T-cell (primary cell): Measurements from ENCODE around the gene TECPR2. TPM values are rescaled to one million over a fixed set of nuclear protein-coding genes. Genes with fewer than 3 reads are reported as not detected.

Experiments
- ATAC-seq, 4 experiments: fragments of 200-7000 bp in 3 of 4; fragments of 150-1000 bp in 1 of 4; cut with Tn5 transposase; replicated peaks in 1 of 4; 1 replicate in 3 of 4; 2 replicates in 1 of 4; pipeline ENCODE4 v1.10.0; 2021; ENCODE audit warnings: moderate library complexity in 3 of 4, mild to moderate bottlenecking in 2 of 4, moderate number of reproducible peaks in 1 of 4
- CTCF ChIA-PET, 2 donors: fragments of 300-600 bp; sonication (Branson Sonifier 250); formaldehyde crosslinking; loops; one replicate each; lab custom pipeline; 2022; ENCODE audit warnings: antibody characterized with exemption in 2 of 2; lab: Charles Lee
- POLR2A ChIA-PET, 2 donors: fragments of 300-600 bp; sonication (Branson Sonifier 250); formaldehyde crosslinking; loops; one replicate each; lab custom pipeline; 2022; ENCODE audit warnings: antibody characterized with exemption in 2 of 2; lab: Charles Lee
- DNase-seq, 35 experiments: peaks; one replicate each; pipeline versions ENCODE4 v3.0.0 to v3.0.0-alpha.2; 2013 to 2023
- H3K27ac ChIP-seq: one replicate; pipeline ENCODE4 v1.5.1; 2013; ENCODE audit warnings: low read length
- H3K27me3 ChIP-seq, 2 experiments: replicated peaks in 1 of 2; 1 replicate in 1 of 2; 2 replicates in 1 of 2; pipeline versions ENCODE4 v1.6.1 to v1.7.0; 2013; ENCODE audit warnings: low read length in 1 of 2, mixed read lengths in 1 of 2; ENCODE audit not compliant: control insufficient read depth in 2 of 2, insufficient read depth in 2 of 2; ENCODE audit errors: extremely low read depth in 1 of 2
- H3K36me3 ChIP-seq, 2 donors: 1 replicate in 1 of 2; 2 replicates in 1 of 2; pipeline versions ENCODE4 v1.6.1 to v1.7.0; 2013; ENCODE audit warnings: low read length in 1 of 2; ENCODE audit not compliant: control insufficient read depth in 2 of 2, insufficient read depth in 1 of 2; ENCODE audit errors: extremely low read depth in 1 of 2
- H3K4me1 ChIP-seq, 2 experiments: 1 replicate in 1 of 2; 2 replicates in 1 of 2; pipeline versions ENCODE4 v1.6.1 to v1.7.0; 2013; ENCODE audit warnings: low read length in 2 of 2, mixed read lengths in 1 of 2; ENCODE audit not compliant: insufficient read depth in 2 of 2, control insufficient read depth in 1 of 2; ENCODE audit errors: extremely low read depth in 1 of 2
- H3K4me3 ChIP-seq, 2 donors: 1 replicate in 1 of 2; 2 replicates in 1 of 2; pipeline versions ENCODE4 v1.5.1 to v1.7.0; 2013; ENCODE audit warnings: mild to moderate bottlenecking in 2 of 2, low read length in 1 of 2, moderate library complexity in 1 of 2; ENCODE audit not compliant: control insufficient read depth in 1 of 2; ENCODE audit errors: extremely low read depth in 1 of 2
- H3K9me3 ChIP-seq: 2 replicates; pipeline ENCODE4 v1.7.0; 2013
- H3K27ac Mint-ChIP-seq, 2 donors: one replicate each; pipeline ENCODE4 v1.8.0; 2020 to 2021; ENCODE audit warnings: mild to moderate bottlenecking in 2 of 2, mixed read lengths in 2 of 2
- H3K27me3 Mint-ChIP-seq, 2 donors: one replicate each; pipeline ENCODE4 v1.8.0; 2021 to 2022; ENCODE audit warnings: mixed read lengths in 2 of 2
- H3K36me3 Mint-ChIP-seq: one replicate; pipeline ENCODE4 v1.8.0; 2021; ENCODE audit warnings: mixed read lengths
- H3K4me1 Mint-ChIP-seq, 3 donors: one replicate each; pipeline ENCODE4 v1.8.0; 2020 to 2022; ENCODE audit warnings: mixed read lengths in 3 of 3, mild to moderate bottlenecking in 1 of 3
- H3K4me3 Mint-ChIP-seq, 3 donors: one replicate each; pipeline ENCODE4 v1.8.0; 2020 to 2022; ENCODE audit warnings: mild to moderate bottlenecking in 3 of 3, mixed read lengths in 3 of 3, moderate library complexity in 3 of 3
- H3K9me3 Mint-ChIP-seq, 3 donors: one replicate each; pipeline ENCODE4 v1.8.0; 2020 to 2022; ENCODE audit warnings: mixed read lengths in 3 of 3
- WGBS: methylation state at CpG from one replicate; pipeline ENCODE4 v1.1.5; 2013; ENCODE audit warnings: missing lambda C conversion rate; ENCODE audit not compliant: insufficient coverage; 5-methylcytosine and 5-hydroxymethylcytosine counted together
- total RNA-seq, 35 experiments: library from RNA in 6 of 35; stranded (reverse) in 6 of 35; fragments of 120-200 nt in 1 of 35; gene quantifications; one replicate each; pipeline versions ENCODE4 v1.2.1 to v1.2.4 and lab custom pipeline; 2013 to 2026

The TECPR2 gene
- total RNA-seq, 5 donors from 2014 or later (not counting 1 experiment from before 2014, with no cell fraction given) = 8.6 to 16.5 (median 10.8) TPM

DNA sequence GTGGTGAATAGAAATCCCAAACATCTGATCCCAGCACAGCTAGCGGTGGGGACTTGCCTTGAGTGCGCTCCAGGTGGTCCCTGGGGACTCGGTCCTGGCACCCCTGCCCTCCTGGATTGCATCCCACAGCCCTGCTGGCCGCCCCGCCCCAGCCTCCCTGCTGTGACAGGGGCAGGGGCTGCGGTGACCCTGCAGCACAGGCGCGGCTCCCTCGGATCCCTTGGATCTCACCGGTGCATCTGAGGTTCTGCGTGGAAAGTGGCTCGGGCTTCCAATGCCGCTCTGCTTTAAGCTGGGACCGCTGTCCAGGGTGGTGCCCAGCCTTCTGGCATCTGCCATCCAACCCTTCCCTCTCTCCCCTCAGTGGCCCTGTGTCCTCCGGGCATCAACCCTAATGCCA, 130.8 kb downstream of the TECPR2 start:
- H3K27me3 ChIP-seq = no peaks in the 10 kb centered on the region
- Mint-ChIP-seq H3K36me3 (peaks cover 7% of the 10 kb centered on the region), H3K27ac (no peak overlapping the region), H3K4me3 (no peak overlapping the region), H3K9me3 (no peaks in the 10 kb centered on the region), H3K27me3 (no peaks in the 10 kb centered on the region), H3K4me1 (no peaks in the 10 kb centered on the region)
- ATAC-seq (no peak), DNase-seq (no peak)
- H3K36me3 ChIP-seq = peaks cover 3 to 5% of the 10 kb centered on the region in 2 donors
- CTCF ChIA-PET = no interaction called here
- 96% methylated on average over 15 of the region's 15 CpGs for WGBS
- H3K9me3 ChIP-seq = no peaks in the 10 kb centered on the region
- no peak overlapping the region for H3K4me3 ChIP-seq
- no peak overlapping the region for H3K27ac ChIP-seq
- POLR2A ChIA-PET = no interaction called here
- no peaks in the 10 kb centered on the region for H3K4me1 ChIP-seq

- ATAC-seq = no peak
- no peaks in the 10 kb centered on the region for H3K27me3 Mint-ChIP-seq
- Histone ChIP-seq H3K27me3 (no peaks in the 10 kb centered on the region), H3K4me3 (no peak overlapping the region), H3K9me3 (no peaks in the 10 kb centered on the region), H3K27ac (no peak overlapping the region), H3K4me1 (peaks cover 0 to 5% of the 10 kb centered on the region in 2 experiments), H3K36me3 (peaks cover 3 to 10% of the 10 kb centered on the region in 2 donors)
- H3K27ac Mint-ChIP-seq = no peak overlapping the region
- 95% methylated on average over 26 of the region's 26 CpGs for WGBS
- no peak overlapping the region for H3K4me3 Mint-ChIP-seq
- peaks cover 15% of the 10 kb centered on the region for H3K36me3 Mint-ChIP-seq
- peaks cover 0 to 8% (median 8%) of the 10 kb centered on the region in 3 donors for H3K4me1 Mint-ChIP-seq
- H3K9me3 Mint-ChIP-seq = no peaks in the 10 kb centered on the region
- DNase-seq = no peak
- CTCF ChIA-PET = no interaction called here
- POLR2A ChIA-PET = no interaction called here
Observed at GRCh38 chr14:102495491-102496330, 133.0 kb downstream of the TECPR2 start.

DNA sequence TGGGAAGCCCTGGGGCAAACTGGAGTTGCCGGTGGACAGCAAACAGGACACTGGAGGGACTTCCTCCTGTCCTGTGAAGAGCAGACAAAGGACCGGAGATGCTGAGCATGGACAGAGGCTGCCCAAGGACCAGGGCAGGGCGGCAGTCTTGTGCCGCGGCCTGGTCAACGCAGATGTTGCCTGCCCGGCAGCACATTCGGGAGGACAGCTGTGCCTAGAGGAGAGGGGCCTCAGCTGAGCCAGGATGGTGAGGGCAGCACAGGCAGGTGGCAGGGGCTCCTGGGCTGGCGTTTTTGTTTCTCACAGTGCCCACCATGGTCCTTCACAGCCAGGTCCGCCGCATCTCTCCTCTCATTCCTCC, 133.6 kb downstream of the TECPR2 start:
- ATAC-seq (no peak), DNase-seq (no peak)
- H3K4me3 Mint-ChIP-seq = no peak overlapping the region
- 90% methylated on average over 11 of the region's 11 CpGs for WGBS
- Histone ChIP-seq H3K27ac (no peak overlapping the region), H3K36me3 (peaks cover 3 to 10% of the 10 kb centered on the region in 2 donors), H3K4me1 (peaks cover 0 to 5% of the 10 kb centered on the region in 2 experiments), H3K27me3 (no peaks in the 10 kb centered on the region), H3K9me3 (no peaks in the 10 kb centered on the region), H3K4me3 (no peak overlapping the region)
- peaks cover 15% of the 10 kb centered on the region for H3K36me3 Mint-ChIP-seq
- no peaks in the 10 kb centered on the region for H3K9me3 Mint-ChIP-seq
- no peak overlapping the region for H3K27ac Mint-ChIP-seq
- peaks cover 0 to 12% (median 10%) of the 10 kb centered on the region in 3 donors for H3K4me1 Mint-ChIP-seq
- POLR2A ChIA-PET = no interaction called here
- CTCF ChIA-PET = no interaction called here
- no peaks in the 10 kb centered on the region for H3K27me3 Mint-ChIP-seq

DNA sequence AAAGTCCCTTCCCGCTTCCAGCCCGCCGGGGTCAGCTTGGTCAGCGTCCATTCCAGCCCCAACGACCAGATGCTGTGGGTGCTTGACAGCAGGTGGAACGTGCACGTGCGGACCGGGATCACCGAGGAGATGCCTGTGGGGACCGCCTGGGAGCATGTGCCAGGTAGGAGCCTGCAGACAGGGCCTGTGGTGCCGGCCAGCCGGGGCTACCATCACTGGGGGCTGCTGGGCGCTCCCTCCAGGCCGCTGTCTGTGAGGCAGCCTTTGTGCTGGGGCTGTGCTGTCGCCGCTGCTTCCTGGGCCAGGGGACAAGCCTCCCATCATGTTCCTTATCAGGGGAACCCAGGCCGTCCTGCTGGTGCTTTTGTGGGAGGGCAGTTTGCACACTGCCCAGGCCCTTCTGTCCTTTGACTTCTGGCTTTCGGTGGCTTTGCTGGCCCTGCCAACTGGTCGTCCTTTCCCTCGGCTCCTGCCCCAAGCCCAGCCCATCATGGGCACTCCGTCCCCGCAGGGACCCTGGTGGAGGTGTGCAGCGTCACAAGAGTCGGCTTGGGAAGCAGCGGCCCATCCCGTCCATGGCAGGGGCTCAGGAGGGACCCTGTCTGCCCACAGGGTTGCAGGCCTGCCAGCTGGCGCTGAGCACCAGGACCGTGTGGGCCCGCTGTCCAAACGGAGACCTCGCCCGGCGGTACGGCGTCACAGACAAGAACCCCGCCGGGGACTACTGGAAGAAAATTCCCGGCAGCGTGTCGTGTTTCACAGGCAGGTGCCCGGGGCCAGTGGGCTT, 134.4 kb downstream of the TECPR2 start:
- Mint-ChIP-seq H3K27ac (no peak overlapping the region), H3K9me3 (no peaks in the 10 kb centered on the region), H3K27me3 (no peaks in the 10 kb centered on the region), H3K4me3 (no peak overlapping the region), H3K4me1 (peaks cover 0 to 12% (median 10%) of the 10 kb centered on the region in 3 donors), H3K36me3 (peaks cover 15% of the 10 kb centered on the region)
- Histone ChIP-seq H3K9me3 (no peaks in the 10 kb centered on the region), H3K4me3 (no peak overlapping the region), H3K27ac (no peak overlapping the region), H3K4me1 (peaks cover 0 to 5% of the 10 kb centered on the region in 2 experiments), H3K36me3 (peaks cover 7 to 10% of the 10 kb centered on the region in 2 donors), H3K27me3 (no peaks in the 10 kb centered on the region)
- ATAC-seq (no peak), DNase-seq (no peak)
- WGBS = 96% methylated on average over 35 of the region's 42 CpGs
- ChIA-PET POLR2A (no interaction called here), CTCF (no interaction called here)

DNA sequence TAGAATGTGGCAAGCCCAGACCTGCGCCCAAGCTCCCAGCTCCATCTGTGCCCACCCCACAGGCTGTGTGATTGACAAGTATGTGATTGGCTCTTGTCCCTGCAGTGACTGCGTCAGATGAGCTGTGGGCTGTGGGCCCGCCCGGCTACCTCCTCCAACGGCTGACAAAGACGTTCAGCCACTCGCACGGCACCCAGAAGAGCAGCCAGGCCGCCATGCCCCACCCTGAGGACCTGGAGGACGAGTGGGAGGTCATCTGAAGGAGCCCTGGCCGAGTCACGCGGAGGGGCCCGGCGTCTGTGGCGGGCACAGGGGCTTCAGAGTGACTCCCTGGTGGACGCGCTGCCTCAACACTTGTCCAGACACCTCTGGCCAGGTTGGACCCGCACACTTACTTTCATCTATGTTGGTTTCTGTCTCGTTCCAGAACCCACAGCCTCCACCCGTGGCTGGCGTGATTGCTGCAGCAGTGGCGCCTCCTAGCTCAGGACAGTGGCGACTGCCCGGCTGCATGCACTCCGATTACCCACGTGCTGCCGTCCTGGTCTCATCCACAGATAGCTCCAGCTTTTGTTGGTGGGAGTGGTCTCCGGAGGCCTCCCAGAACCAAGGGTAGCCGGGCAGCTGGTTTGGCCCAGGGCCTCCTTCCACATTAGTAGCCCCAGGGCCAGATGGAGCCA, 135.4 kb downstream of the TECPR2 start:
- 91% methylated on average over 26 of the region's 30 CpGs for WGBS
- Mint-ChIP-seq H3K9me3 (no peaks in the 10 kb centered on the region), H3K27me3 (no peaks in the 10 kb centered on the region), H3K27ac (no peak overlapping the region), H3K4me3 (no peak overlapping the region), H3K4me1 (peaks cover 0 to 12% (median 10%) of the 10 kb centered on the region in 3 donors), H3K36me3 (peaks cover 15% of the 10 kb centered on the region)
- CTCF ChIA-PET = no interaction called here
- peaks cover 7 to 10% of the 10 kb centered on the region in 2 donors for H3K36me3 ChIP-seq
- H3K27ac ChIP-seq = no peak overlapping the region
- DNase-seq (no peak), ATAC-seq (no peak)
- H3K4me3 ChIP-seq = no peak overlapping the region
- H3K9me3 ChIP-seq = no peaks in the 10 kb centered on the region
- peaks cover 0 to 5% of the 10 kb centered on the region in 2 experiments for H3K4me1 ChIP-seq
- no peaks in the 10 kb centered on the region for H3K27me3 ChIP-seq
- POLR2A ChIA-PET = interaction anchor here in 1 of 2 donors (0.5 kb wide), 1 partner anchor 10 kb away, joined by 3 read pairs; no protein-coding TSS in a partner anchor

- H3K27ac ChIP-seq = no peak overlapping the region
- H3K4me1 ChIP-seq = peaks cover 0 to 5% of the 10 kb centered on the region in 2 experiments
- Mint-ChIP-seq H3K9me3 (no peaks in the 10 kb centered on the region), H3K4me1 (peaks cover 0 to 12% (median 10%) of the 10 kb centered on the region in 3 donors), H3K27ac (no peak overlapping the region), H3K27me3 (no peaks in the 10 kb centered on the region), H3K4me3 (no peak overlapping the region), H3K36me3 (peaks cover 15% of the 10 kb centered on the region)
- H3K36me3 ChIP-seq = peaks cover 7 to 10% of the 10 kb centered on the region in 2 donors
- H3K27me3 ChIP-seq = no peaks in the 10 kb centered on the region
- ChIA-PET CTCF (no interaction called here), POLR2A (no interaction called here)
- H3K4me3 ChIP-seq = no peak overlapping the region
- no peaks in the 10 kb centered on the region for H3K9me3 ChIP-seq
- 80% methylated on average over 17 of the region's 21 CpGs for WGBS
- no peak for ATAC-seq
- no peak for DNase-seq
Observed at GRCh38 chr14:102498678-102499265, 136.0 kb downstream of the TECPR2 start.
